GM23338 (cell line): ENCODE data around the gene TMEM35A.

Source experiments
- CTCF ChIP-seq, 2 experiments: fragments of 200-600 bp in 1 of 2; sonication (generic) in 1 of 2; conservative IDR thresholded peaks; 2 replicates each; pipeline versions ENCODE4 v1.5.1 to v1.6.1; 2016 to 2017; ENCODE audit warnings: antibody characterized with exemption in 2 of 2, low read depth in 2 of 2, mild to moderate bottlenecking in 2 of 2, moderate library complexity in 1 of 2
- EZH2 ChIP-seq: fragments of 200-600 bp; sonication (generic); IDR thresholded peaks from one replicate; pipeline ENCODE4 v1.8.0; 2017; ENCODE audit warnings: antibody characterized with exemption, mild to moderate bottlenecking, low read depth; ENCODE audit not compliant: unreplicated experiment
- EZH2phosphoT487 ChIP-seq: fragments of 200-600 bp; sonication (generic); IDR thresholded peaks from one replicate; pipeline ENCODE4 v1.8.1; 2018; ENCODE audit warnings: antibody characterized with exemption; ENCODE audit not compliant: unreplicated experiment
- JUNB ChIP-seq: IDR thresholded peaks from one replicate; pipeline ENCODE4 v1.6.1; 2016; ENCODE audit warnings: antibody characterized with exemption; ENCODE audit not compliant: unreplicated experiment
- POLR2AphosphoS5 ChIP-seq: IDR thresholded peaks from 2 replicates; pipeline ENCODE4 v1.6.1; 2016; ENCODE audit warnings: antibody characterized with exemption, low read depth
- STAT1 ChIP-seq: IDR thresholded peaks from one replicate; pipeline ENCODE4 v1.6.1; 2016; ENCODE audit warnings: antibody characterized with exemption; ENCODE audit not compliant: unreplicated experiment
- TF ChIP-seq, protein P1 (sequence below): IDR thresholded peaks from one replicate; pipeline ENCODE4 v1.6.1; 2018; ENCODE audit warnings: antibody characterized with exemption; ENCODE audit not compliant: unreplicated experiment

- TF ChIP-seq, protein P1, sequence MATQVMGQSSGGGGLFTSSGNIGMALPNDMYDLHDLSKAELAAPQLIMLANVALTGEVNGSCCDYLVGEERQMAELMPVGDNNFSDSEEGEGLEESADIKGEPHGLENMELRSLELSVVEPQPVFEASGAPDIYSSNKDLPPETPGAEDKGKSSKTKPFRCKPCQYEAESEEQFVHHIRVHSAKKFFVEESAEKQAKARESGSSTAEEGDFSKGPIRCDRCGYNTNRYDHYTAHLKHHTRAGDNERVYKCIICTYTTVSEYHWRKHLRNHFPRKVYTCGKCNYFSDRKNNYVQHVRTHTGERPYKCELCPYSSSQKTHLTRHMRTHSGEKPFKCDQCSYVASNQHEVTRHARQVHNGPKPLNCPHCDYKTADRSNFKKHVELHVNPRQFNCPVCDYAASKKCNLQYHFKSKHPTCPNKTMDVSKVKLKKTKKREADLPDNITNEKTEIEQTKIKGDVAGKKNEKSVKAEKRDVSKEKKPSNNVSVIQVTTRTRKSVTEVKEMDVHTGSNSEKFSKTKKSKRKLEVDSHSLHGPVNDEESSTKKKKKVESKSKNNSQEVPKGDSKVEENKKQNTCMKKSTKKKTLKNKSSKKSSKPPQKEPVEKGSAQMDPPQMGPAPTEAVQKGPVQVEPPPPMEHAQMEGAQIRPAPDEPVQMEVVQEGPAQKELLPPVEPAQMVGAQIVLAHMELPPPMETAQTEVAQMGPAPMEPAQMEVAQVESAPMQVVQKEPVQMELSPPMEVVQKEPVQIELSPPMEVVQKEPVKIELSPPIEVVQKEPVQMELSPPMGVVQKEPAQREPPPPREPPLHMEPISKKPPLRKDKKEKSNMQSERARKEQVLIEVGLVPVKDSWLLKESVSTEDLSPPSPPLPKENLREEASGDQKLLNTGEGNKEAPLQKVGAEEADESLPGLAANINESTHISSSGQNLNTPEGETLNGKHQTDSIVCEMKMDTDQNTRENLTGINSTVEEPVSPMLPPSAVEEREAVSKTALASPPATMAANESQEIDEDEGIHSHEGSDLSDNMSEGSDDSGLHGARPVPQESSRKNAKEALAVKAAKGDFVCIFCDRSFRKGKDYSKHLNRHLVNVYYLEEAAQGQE, result no peak
- TF ChIP-seq CTCF (conservative IDR thresholded peaks at IDR 0.05; ENCODE audit: low read depth in 2 of 2) (no peak), EZH2phosphoT487 (no peak), STAT1 (no peak), EZH2 (no peak), JUNB (no peak), POLR2AphosphoS5 (no peak; the same call in 1 of the 2 replicates)
Measured at GRCh38 chrX:101051549-101052302, 27.0 kb upstream of the TMEM35A start, which contains the start of gene TRMT2B.
